Trophoblast cell (in vitro differentiated cells and primary cell): Measurements from ENCODE around the gene COL4A6.

ENCODE experiments used
- DNase-seq, 2 donors: peaks; one replicate each; pipeline ENCODE4 v3.0.0-alpha.2; 2016
- H2AFZ ChIP-seq: 2 replicates; pipeline ENCODE4 v1.6.1; 2013; ENCODE audit warnings: low read length, moderate library complexity, mild to moderate bottlenecking; ENCODE audit not compliant: insufficient read depth, poor library complexity
- H2AK5ac ChIP-seq: 2 replicates; pipeline ENCODE4 v1.6.1; 2013; ENCODE audit warnings: mild to moderate bottlenecking, low read length
- H2BK120ac ChIP-seq: 2 replicates; pipeline ENCODE4 v1.6.1; 2013; ENCODE audit warnings: low read length, mild to moderate bottlenecking, moderate library complexity; ENCODE audit not compliant: insufficient read depth, poor library complexity
- H2BK12ac ChIP-seq: 2 replicates; pipeline ENCODE4 v1.6.1; 2013; ENCODE audit warnings: mild to moderate bottlenecking, low read length, moderate library complexity
- H2BK5ac ChIP-seq: 2 replicates; pipeline ENCODE4 v1.6.1; 2013; ENCODE audit warnings: low read length, low read depth, moderate library complexity, mild to moderate bottlenecking; ENCODE audit not compliant: poor library complexity
- H3K14ac ChIP-seq: 2 replicates; pipeline ENCODE4 v1.6.1; 2013; ENCODE audit warnings: mild to moderate bottlenecking, low read length
- H3K18ac ChIP-seq: 2 replicates; pipeline ENCODE4 v1.6.1; 2013; ENCODE audit warnings: mild to moderate bottlenecking, low read length
- H3K23ac ChIP-seq: 2 replicates; pipeline ENCODE4 v1.6.1; 2013; ENCODE audit warnings: low read length
- H3K27ac ChIP-seq: 2 replicates; pipeline ENCODE4 v1.5.1; 2013; ENCODE audit warnings: low read depth, mild to moderate bottlenecking, inconsistent platforms, low read length, moderate library complexity
- H3K27me3 ChIP-seq: 2 replicates; pipeline ENCODE4 v1.6.1; 2013; ENCODE audit warnings: inconsistent platforms, mild to moderate bottlenecking, low read length, moderate library complexity; ENCODE audit not compliant: insufficient read depth
- H3K36me3 ChIP-seq, 2 experiments: 1 replicate in 1 of 2; 2 replicates in 1 of 2; pipeline ENCODE4 v1.6.1; 2013; ENCODE audit warnings: low read length in 2 of 2, mild to moderate bottlenecking in 2 of 2, moderate library complexity in 1 of 2; ENCODE audit not compliant: insufficient read depth in 2 of 2, control insufficient read depth in 1 of 2
- H3K4ac ChIP-seq: 2 replicates; pipeline ENCODE4 v1.6.1; 2013; ENCODE audit warnings: low read depth, mild to moderate bottlenecking, low read length, moderate library complexity
- H3K4me1 ChIP-seq, 2 experiments: 1 replicate in 1 of 2; 2 replicates in 1 of 2; pipeline ENCODE4 v1.6.1; 2013; ENCODE audit warnings: low read length in 2 of 2, mild to moderate bottlenecking in 2 of 2, moderate library complexity in 1 of 2; ENCODE audit not compliant: insufficient read depth in 2 of 2, control insufficient read depth in 1 of 2
- H3K4me2 ChIP-seq: 2 replicates; pipeline ENCODE4 v1.6.1; 2013; ENCODE audit warnings: inconsistent platforms, mild to moderate bottlenecking, low read length, moderate library complexity
- H3K4me3 ChIP-seq: 2 replicates; pipeline ENCODE4 v1.5.1; 2013; ENCODE audit warnings: mild to moderate bottlenecking, low read depth, low read length, inconsistent platforms
- H3K79me1 ChIP-seq: one replicate; pipeline ENCODE4 v1.6.1; 2013; ENCODE audit warnings: low read length
- H3K79me2 ChIP-seq: 2 replicates; pipeline ENCODE4 v1.6.1; 2013; ENCODE audit warnings: low read length, mild to moderate bottlenecking; ENCODE audit not compliant: control insufficient read depth, insufficient read depth, poor library complexity
- H3K9ac ChIP-seq: 2 replicates; pipeline ENCODE4 v1.6.1; 2013; ENCODE audit warnings: mild to moderate bottlenecking, low read length
- H3K9me3 ChIP-seq: 2 replicates; pipeline ENCODE4 v1.6.1; 2013; ENCODE audit warnings: low read depth, mild to moderate bottlenecking, control low read depth, inconsistent platforms, low read length; ENCODE audit not compliant: insufficient read depth
- H4K12ac ChIP-seq: 2 replicates; pipeline ENCODE4 v1.6.1; 2013; ENCODE audit warnings: low read depth, mild to moderate bottlenecking, low read length, moderate library complexity
- H4K8ac ChIP-seq: 2 replicates; pipeline ENCODE4 v1.6.1; 2013; ENCODE audit warnings: low read depth, mild to moderate bottlenecking, low read length, moderate library complexity
- H4K91ac ChIP-seq: one replicate; pipeline ENCODE4 v1.6.1; 2013; ENCODE audit warnings: low read depth, mild to moderate bottlenecking, low read length, moderate library complexity
- WGBS: extraction: QIAGEN DNeasy Blood & Tissue Kit; methylation state at CpG from one replicate; pipeline ENCODE4 v1.1.7; 2013; ENCODE audit warnings: missing lambda C conversion rate; ENCODE audit not compliant: insufficient read length, insufficient coverage; ENCODE audit errors: extremely low coverage; 5-methylcytosine and 5-hydroxymethylcytosine counted together

COL4A6 gene

GRCh38 chrX:108126661-108127060, 311.6 kb downstream of the COL4A6 start:
- Histone ChIP-seq H2AK5ac (no peak overlapping the region), H3K4me2 (no peak overlapping the region), H3K23ac (no peak overlapping the region), H2BK120ac (no peak overlapping the region), H3K79me1 (no peaks in the 10 kb centered on the region), H3K27ac (no peak overlapping the region), H3K4me1 (peaks cover 0 to 4% of the 10 kb centered on the region in 2 experiments), H3K79me2 (no peaks in the 10 kb centered on the region), H2BK12ac (no peak overlapping the region), H3K27me3 (no peaks in the 10 kb centered on the region), H3K9me3 (no peaks in the 10 kb centered on the region), H3K4me3 (no peak overlapping the region), H3K18ac (no peak overlapping the region), H3K9ac (no peak overlapping the region), H3K36me3 (no peaks in the 10 kb centered on the region), H4K91ac (no peak overlapping the region), H4K12ac (no peak overlapping the region), H4K8ac (no peak overlapping the region), H2AFZ (no peak overlapping the region), H3K14ac (no peak overlapping the region), H3K4ac (no peak overlapping the region), H2BK5ac (no peak overlapping the region)
- no CpG with 5 or more reads among the region's 2 CpGs for WGBS
- no peak for DNase-seq

GRCh38 chrX:108123591-108124366, 314.4 kb downstream of the COL4A6 start:
- H3K36me3 ChIP-seq, result no peaks in the 10 kb centered on the region
- no peak overlapping the region for H3K14ac ChIP-seq
- no peak overlapping the region for H3K18ac ChIP-seq
- no peak overlapping the region for H3K4ac ChIP-seq
- DNase-seq, result no peak
- H3K27me3 ChIP-seq, result no peaks in the 10 kb centered on the region
- H3K4me2 ChIP-seq, result no peak overlapping the region
- no peak overlapping the region for H2AK5ac ChIP-seq
- H4K12ac ChIP-seq, result no peak overlapping the region
- H4K8ac ChIP-seq, result no peak overlapping the region
- H3K27ac ChIP-seq, result no peak overlapping the region
- no peak overlapping the region for H3K23ac ChIP-seq
- H3K9ac ChIP-seq, result no peak overlapping the region
- no peaks in the 10 kb centered on the region for H3K79me2 ChIP-seq
- peak overlapping the region; percentile 14 for H4K91ac ChIP-seq
- peak overlapping the region; percentile 40 for H2BK12ac ChIP-seq
- H2BK5ac ChIP-seq, result no peak overlapping the region
- peaks cover 0 to 4% of the 10 kb centered on the region in 2 experiments for H3K4me1 ChIP-seq
- no peaks in the 10 kb centered on the region for H3K79me1 ChIP-seq
- no peak overlapping the region for H2AFZ ChIP-seq
- no peak overlapping the region for H2BK120ac ChIP-seq
- no peaks in the 10 kb centered on the region for H3K9me3 ChIP-seq
- H3K4me3 ChIP-seq, result no peak overlapping the region
- no CpG with 5 or more reads among the region's 3 CpGs for WGBS

GRCh38 chrX:108122748-108123147, 315.5 kb downstream of the COL4A6 start:
- Histone ChIP-seq H3K79me2 (no peaks in the 10 kb centered on the region), H2BK120ac (peak overlapping the region; percentile 20), H3K4ac (no peak overlapping the region), H3K23ac (no peak overlapping the region), H3K4me2 (no peak overlapping the region), H3K4me1 (peaks cover 0 to 4% of the 10 kb centered on the region in 2 experiments), H2AFZ (no peak overlapping the region), H3K9ac (no peak overlapping the region), H3K18ac (no peak overlapping the region), H4K8ac (no peak overlapping the region), H3K79me1 (no peaks in the 10 kb centered on the region), H3K27me3 (no peaks in the 10 kb centered on the region), H2BK12ac (no peak overlapping the region), H4K91ac (no peak overlapping the region), H3K9me3 (no peaks in the 10 kb centered on the region), H3K36me3 (no peaks in the 10 kb centered on the region), H3K14ac (no peak overlapping the region), H2BK5ac (no peak overlapping the region), H3K4me3 (no peak overlapping the region), H3K27ac (peak overlapping the region; percentile 25), H2AK5ac (no peak overlapping the region), H4K12ac (no peak overlapping the region)
- WGBS, result no CpG with 5 or more reads among the region's 2 CpGs
- DNase-seq, result no peak

GRCh38 chrX:108121291-108121690, 316.9 kb downstream of the COL4A6 start:
- Histone ChIP-seq H3K9me3 (no peaks in the 10 kb centered on the region), H2AK5ac (no peak overlapping the region), H3K4ac (no peak overlapping the region), H3K4me1 (peaks cover 0 to 4% of the 10 kb centered on the region in 2 experiments), H4K91ac (no peak overlapping the region), H4K12ac (no peak overlapping the region), H3K79me1 (no peaks in the 10 kb centered on the region), H3K23ac (no peak overlapping the region), H2BK5ac (peak overlapping the region; percentile 40), H3K36me3 (no peaks in the 10 kb centered on the region), H3K79me2 (no peaks in the 10 kb centered on the region), H2BK120ac (no peak overlapping the region), H2AFZ (no peak overlapping the region), H2BK12ac (no peak overlapping the region), H3K27ac (no peak overlapping the region), H3K4me3 (no peak overlapping the region), H3K9ac (no peak overlapping the region), H4K8ac (no peak overlapping the region), H3K14ac (no peak overlapping the region), H3K4me2 (no peak overlapping the region), H3K27me3 (no peaks in the 10 kb centered on the region), H3K18ac (no peak overlapping the region)
- WGBS, result no CpG with 5 or more reads among the region's 3 CpGs
- DNase-seq, result no peak
